ENCODE measurements around the gene RALGPS1.

DNA sequence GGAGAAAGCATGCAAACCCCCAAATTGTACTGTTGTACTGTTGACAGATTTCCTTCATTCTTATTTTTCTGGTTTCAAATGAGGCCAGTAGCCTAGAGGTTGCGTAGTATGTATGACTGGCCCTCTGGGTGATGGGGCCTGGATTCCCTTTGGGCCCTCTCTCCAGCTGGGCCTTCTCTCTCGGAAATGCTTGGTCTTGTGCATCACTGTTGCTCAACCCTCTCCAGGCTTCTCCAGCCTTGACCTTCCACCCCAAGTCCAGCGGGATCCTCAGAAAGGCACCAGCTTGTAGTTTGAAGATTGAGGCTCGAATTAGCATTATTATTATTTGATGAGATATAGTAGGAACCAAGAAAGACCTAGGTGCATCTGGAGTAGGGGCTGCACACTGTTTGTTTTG, 120.8 kb downstream of the RALGPS1 start:
- TF ChIP-seq POLR2AphosphoS5 (IDR thresholded peaks at IDR 0.05; ENCODE audit: low read depth, low read length) (no peak), YY1 (IDR thresholded peaks at IDR 0.05; ENCODE audit: low read depth, low read length) (no peak), CHD2 (IDR thresholded peaks at IDR 0.05; ENCODE audit: low read length) (no peak), POLR2A (IDR thresholded peaks at IDR 0.05; ENCODE audit: control extremely low read depth in 1 of 2, low read depth in 2 of 2, low read length in 2 of 2) (no peak), SRF (IDR thresholded peaks at IDR 0.05; ENCODE audit: low read depth, low read length) (no peak), HDAC2 (IDR thresholded peaks at IDR 0.05; ENCODE audit: borderline replicate concordance in 1 of 2, low read depth in 2 of 2, low read length in 2 of 2) (no peak), EZH2 (IDR thresholded peaks at IDR 0.05; ENCODE audit: low read depth, low read length, severe bottlenecking) (no peak), ZNF274 (IDR thresholded peaks at IDR 0.05; ENCODE audit: borderline replicate concordance, extremely low read depth, low read length) (no peak), HDAC6 (IDR thresholded peaks at IDR 0.05; ENCODE audit: low read depth, low read length) (no peak)
- TF ChIP-seq, protein P1, sequence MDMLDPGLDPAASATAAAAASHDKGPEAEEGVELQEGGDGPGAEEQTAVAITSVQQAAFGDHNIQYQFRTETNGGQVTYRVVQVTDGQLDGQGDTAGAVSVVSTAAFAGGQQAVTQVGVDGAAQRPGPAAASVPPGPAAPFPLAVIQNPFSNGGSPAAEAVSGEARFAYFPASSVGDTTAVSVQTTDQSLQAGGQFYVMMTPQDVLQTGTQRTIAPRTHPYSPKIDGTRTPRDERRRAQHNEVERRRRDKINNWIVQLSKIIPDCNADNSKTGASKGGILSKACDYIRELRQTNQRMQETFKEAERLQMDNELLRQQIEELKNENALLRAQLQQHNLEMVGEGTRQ (IDR thresholded peaks at IDR 0.05; ENCODE audit: low read length), result no peak
- TF ChIP-seq, protein P2, sequence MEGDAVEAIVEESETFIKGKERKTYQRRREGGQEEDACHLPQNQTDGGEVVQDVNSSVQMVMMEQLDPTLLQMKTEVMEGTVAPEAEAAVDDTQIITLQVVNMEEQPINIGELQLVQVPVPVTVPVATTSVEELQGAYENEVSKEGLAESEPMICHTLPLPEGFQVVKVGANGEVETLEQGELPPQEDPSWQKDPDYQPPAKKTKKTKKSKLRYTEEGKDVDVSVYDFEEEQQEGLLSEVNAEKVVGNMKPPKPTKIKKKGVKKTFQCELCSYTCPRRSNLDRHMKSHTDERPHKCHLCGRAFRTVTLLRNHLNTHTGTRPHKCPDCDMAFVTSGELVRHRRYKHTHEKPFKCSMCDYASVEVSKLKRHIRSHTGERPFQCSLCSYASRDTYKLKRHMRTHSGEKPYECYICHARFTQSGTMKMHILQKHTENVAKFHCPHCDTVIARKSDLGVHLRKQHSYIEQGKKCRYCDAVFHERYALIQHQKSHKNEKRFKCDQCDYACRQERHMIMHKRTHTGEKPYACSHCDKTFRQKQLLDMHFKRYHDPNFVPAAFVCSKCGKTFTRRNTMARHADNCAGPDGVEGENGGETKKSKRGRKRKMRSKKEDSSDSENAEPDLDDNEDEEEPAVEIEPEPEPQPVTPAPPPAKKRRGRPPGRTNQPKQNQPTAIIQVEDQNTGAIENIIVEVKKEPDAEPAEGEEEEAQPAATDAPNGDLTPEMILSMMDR (IDR thresholded peaks at IDR 0.05; ENCODE audit: control extremely low read depth in 1 of 3, insufficient read depth in 1 of 3, low read depth in 1 of 3, low read length in 3 of 3), result no peak
- TF ChIP-seq, protein P3, sequence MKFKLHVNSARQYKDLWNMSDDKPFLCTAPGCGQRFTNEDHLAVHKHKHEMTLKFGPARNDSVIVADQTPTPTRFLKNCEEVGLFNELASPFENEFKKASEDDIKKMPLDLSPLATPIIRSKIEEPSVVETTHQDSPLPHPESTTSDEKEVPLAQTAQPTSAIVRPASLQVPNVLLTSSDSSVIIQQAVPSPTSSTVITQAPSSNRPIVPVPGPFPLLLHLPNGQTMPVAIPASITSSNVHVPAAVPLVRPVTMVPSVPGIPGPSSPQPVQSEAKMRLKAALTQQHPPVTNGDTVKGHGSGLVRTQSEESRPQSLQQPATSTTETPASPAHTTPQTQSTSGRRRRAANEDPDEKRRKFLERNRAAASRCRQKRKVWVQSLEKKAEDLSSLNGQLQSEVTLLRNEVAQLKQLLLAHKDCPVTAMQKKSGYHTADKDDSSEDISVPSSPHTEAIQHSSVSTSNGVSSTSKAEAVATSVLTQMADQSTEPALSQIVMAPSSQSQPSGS (IDR thresholded peaks at IDR 0.05; ENCODE audit: low read length), result no peak

All from H1 (cell line).